HepG2 (cell line): ENCODE results near the gene SF1. TPM values are rescaled to one million over a fixed set of nuclear protein-coding genes. Genes with fewer than 3 reads are reported as not detected.
A peak's percentile ranks its signal among the peaks of the same experiment; 100 is the strongest.

ENCODE experiments used
- HMGXB4 ChIP-seq, 2 experiments: sonication (generic) in 1 of 2; formaldehyde crosslinking in 1 of 2; IDR thresholded peaks; 2 replicates each; pipeline versions ENCODE4 v1.4.0 to v1.6.1; 2018 to 2020; ENCODE audit warnings: missing genetic modification reagents in 2 of 2, borderline replicate concordance in 1 of 2, low read depth in 1 of 2, mild to moderate bottlenecking in 1 of 2, missing biosample characterization in 1 of 2
- KLF16 ChIP-seq, 2 experiments: sonication (generic) in 1 of 2; formaldehyde crosslinking in 1 of 2; IDR thresholded peaks; 2 replicates each; pipeline versions ENCODE4 v1.6.1 to v1.8.0; 2016 to 2023; ENCODE audit warnings: missing genetic modification reagents in 2 of 2, missing compliant biosample characterization in 1 of 2
- SNAPC4 ChIP-seq: sonication (generic); formaldehyde crosslinking; IDR thresholded peaks from 2 replicates; pipeline ENCODE4 v1.4.0; 2020; ENCODE audit warnings: mild to moderate bottlenecking, missing genetic modification reagents
- SP4 ChIP-seq: sonication (generic); formaldehyde crosslinking; IDR thresholded peaks from 2 replicates; pipeline ENCODE4 v1.8.1; 2023; ENCODE audit warnings: mild to moderate bottlenecking, missing genetic modification reagents
- SRF ChIP-seq: IDR thresholded peaks from 2 replicates; pipeline ENCODE4 v1.6.1; 2011; ENCODE audit warnings: mild to moderate bottlenecking, low read depth, low read length, moderate library complexity
- THAP9 ChIP-seq: sonication (generic); formaldehyde crosslinking; IDR thresholded peaks from 2 replicates; pipeline ENCODE4; 2020; ENCODE audit warnings: missing genetic modification reagents, mild to moderate bottlenecking, borderline replicate concordance
- ZBTB25 ChIP-seq: IDR thresholded peaks from 2 replicates; pipeline ENCODE4 v1.6.1; 2018; ENCODE audit warnings: missing genetic modification reagents
- ZNF276 ChIP-seq: sonication (generic); formaldehyde crosslinking; IDR thresholded peaks from 2 replicates; pipeline ENCODE4 v1.4.0; 2020; ENCODE audit warnings: mild to moderate bottlenecking, low read depth, missing genetic modification reagents
- ZNF350 ChIP-seq: sonication (generic); formaldehyde crosslinking; IDR thresholded peaks from 2 replicates; pipeline ENCODE4 v1.4.0; 2020; ENCODE audit warnings: mild to moderate bottlenecking, low read depth, missing genetic modification reagents, borderline replicate concordance
- ZNF605 ChIP-seq: sonication (generic); formaldehyde crosslinking; IDR thresholded peaks from 2 replicates; pipeline ENCODE4 v1.8.0; 2022; ENCODE audit warnings: mild to moderate bottlenecking, missing genetic modification reagents
- ZNF639 ChIP-seq: conservative IDR thresholded peaks from 2 replicates; pipeline ENCODE4 v1.6.1; 2018; ENCODE audit warnings: missing genetic modification reagents
- polyA plus RNA-seq, 8 experiments: library from polyadenylated mRNA; depleted of rRNA in 3 of 8; stranded (reverse) in 7 of 8; unstranded in 1 of 8; fragments of >200 nt; fragmentation: Illumina TruSeq in 4 of 8; extraction: Trizol in 4 of 8; gene quantifications; 2 replicates each; pipeline versions ENCODE4 v1.2.1 to v1.2.3, GENCODE V29; 2011 to 2016; ENCODE audit warnings: low read depth in 4 of 8, missing spikeins in 1 of 8, mixed read lengths in 1 of 8; ENCODE audit not compliant: insufficient read depth in 1 of 8
- total RNA-seq, 5 experiments: library from RNA; depleted of rRNA; stranded (reverse); fragments of >200 nt; fragmentation: Illumina TruSeq; extraction: Trizol; gene quantifications; 2 replicates each; pipeline ENCODE4 v1.2.3, GENCODE V29; 2016; ENCODE audit warnings: low read depth in 1 of 5

Gene SF1
- total and polyA plus RNA-seq, 2 of the 13 experiments (the other 11 are each of a cell fraction or from before 2014, with no cell fraction given), result 55.5 to 70.4 TPM

- TF ChIP-seq SP4 (CRISPR knock-in tag) (peak; percentile 77; the same call in 1 of the 2 replicates), ZNF276 (CRISPR knock-in tag) (0 out of 2 replicates have a peak, but pooled peaks have one; percentile 46), THAP9 (CRISPR knock-in tag) (peak; percentile 89), SRF (no peak), ZNF350 (CRISPR knock-in tag) (peak; percentile 84; the same call in 1 of the 2 replicates), KLF16 (CRISPR knock-in tag; IDR thresholded peaks at IDR 0.05) (peak in 1 of 2 experiments; percentile 82; a peak in 1 of 4 replicates), SNAPC4 (CRISPR knock-in tag) (peak; percentile 51; the same call in 1 of the 2 replicates), ZNF639 (peak; percentile 82; the same call in 1 of the 2 replicates), HMGXB4 (CRISPR knock-in tag; IDR thresholded peaks at IDR 0.05; ENCODE audit: borderline replicate concordance in 1 of 2, low read depth in 1 of 2) (peak; percentile 43 to 67; a peak in 3 of 4 replicates), ZBTB25 (CRISPR knock-in tag) (peak; percentile 42), ZNF605 (peak; percentile 67)
Measured at GRCh38 chr11:64810271-64810890, 32.0 kb upstream of the SF1 start, which contains the start of gene MEN1 (continued).
